Sciatic nerve (tissue), 2 donors: ENCODE measurements around the gene LRRC56. TPM values are rescaled to one million over a fixed set of nuclear protein-coding genes. Genes with fewer than 3 reads are reported as not detected.

Experiments used
- ATAC-seq: fragments of 200-7000 bp; cut with Tn5 transposase; one replicate; pipeline ENCODE4 v1.9.1; 2020; ENCODE audit warnings: mild to moderate bottlenecking, moderate library complexity
- DNase-seq: peaks from one replicate; pipeline ENCODE4 v3.0.0-alpha.2; 2020; ENCODE audit warnings: low spot score
- intact Hi-C: fragments of 100-400 bp; cut with DNase I; formaldehyde crosslinking; loops from one replicate; pipeline ENCODE4 v1.14.2; 2022
- total RNA-seq: library from RNA; stranded (reverse); fragmentation: NEBNext Ultra II Directional; extraction: Animal tissue kit (Norgen Biotek cat#: 25700); gene quantifications from one replicate; pipeline ENCODE4 v1.2.1, GENCODE V29; 2021
- donor health status: DM: no; HTN: no; CAD: no.
- donor health status: DM: no; HTN: no; CAD: no.

Gene LRRC56
- total RNA-seq, 1 donor from 2014 or later: 1.4 TPM

- ATAC-seq (no peak), DNase-seq (no peak)
- intact Hi-C loops: no loop called here
Observed at GRCh38 chr11:499201-500076, 37.9 kb upstream of the LRRC56 start.

- DNase-seq: no peak
- intact Hi-C loops: no loop called here
- no peak for ATAC-seq
Observed at GRCh38 chr11:501001-501682, 36.2 kb upstream of the LRRC56 start.

GRCh38 chr11:501683-502287 is 35.5 kb upstream of the LRRC56 start:
- intact Hi-C loops: no loop called here
- peak; percentile 56 for DNase-seq
- no peak for ATAC-seq

- no peak for ATAC-seq
Observed at GRCh38 chr11:502288-503178, 34.8 kb upstream of the LRRC56 start.

GRCh38 chr11:503179-503981 is 33.9 kb upstream of the LRRC56 start:
- ATAC-seq (no peak), DNase-seq (peak; percentile 74)
- intact Hi-C loops: no loop called here

More at GRCh38 chr11:502288-503178, 34.8 kb upstream of the LRRC56 start:
- peak; percentile 63 for DNase-seq
- intact Hi-C loops: no loop called here

GRCh38 chr11:504053-504993 is 33.0 kb upstream of the LRRC56 start:
- intact Hi-C loops: no loop called here
- ATAC-seq: no peak
- DNase-seq: peak; percentile 76

- DNase-seq (no peak), ATAC-seq (no peak)
- intact Hi-C loops: no loop called here
Observed at GRCh38 chr11:504994-505344, 32.4 kb upstream of the LRRC56 start.

GRCh38 chr11:506238-506994 is 30.9 kb upstream of the LRRC56 start:
- DNase-seq: peak; percentile 99
- ATAC-seq: peak; percentile 89
- intact Hi-C loops: no loop called here

- intact Hi-C loops: no loop called here
- DNase-seq (peak; percentile 100), ATAC-seq (peak; percentile 90)
Observed at GRCh38 chr11:506995-507726, 30.2 kb upstream of the LRRC56 start, which contains the start of gene RNH1. RNH1 (minus strand) TSS chr11:507242; CDS start chr11:502162, 5,080 bp downstream.

GRCh38 chr11:507727-508515 is 29.4 kb upstream of the LRRC56 start:
- no peak for ATAC-seq
- DNase-seq: no peak
- intact Hi-C loops: no loop called here

GRCh38 chr11:508956-509355 is 28.4 kb upstream of the LRRC56 start:
- DNase-seq (peak; percentile 62), ATAC-seq (no peak)
- intact Hi-C loops: no loop called here

- intact Hi-C loops: no loop called here
- ATAC-seq: no peak
Observed at GRCh38 chr11:512761-513595, 24.3 kb upstream of the LRRC56 start.

GRCh38 chr11:514606-515005 is 22.7 kb upstream of the LRRC56 start:
- ATAC-seq: no peak

More at GRCh38 chr11:512761-513595, 24.3 kb upstream of the LRRC56 start:
- DNase-seq: peak; percentile 53

GRCh38 chr11:515131-515530 is 22.2 kb upstream of the LRRC56 start:
- intact Hi-C loops: no loop called here
- no peak for ATAC-seq
- DNase-seq: no peak

More at GRCh38 chr11:514606-515005, 22.7 kb upstream of the LRRC56 start:
- intact Hi-C loops: no loop called here
- DNase-seq: no peak
